K562 (cell line): ENCODE measurements around the gene EFNB3. TPM values are rescaled to one million over a fixed set of nuclear protein-coding genes. Genes with fewer than 3 reads are reported as not detected.

Experiments
- ARHGAP35 ChIP-seq: fragments of 450-650 bp; IDR thresholded peaks from 2 replicates; pipeline ENCODE4 v1.6.1; 2018; ENCODE audit not compliant: partially characterized antibody
- BCL6 ChIP-seq: fragments of 250-450 bp; sonication (Bioruptor Pico); IDR thresholded peaks from 2 replicates; pipeline ENCODE4 v1.4.0; 2020
- CBX3 ChIP-seq, 2 experiments: IDR thresholded peaks; 1 replicate in 1 of 2; 2 replicates in 1 of 2; pipeline ENCODE4 v1.6.1; 2012; ENCODE audit warnings: inconsistent platforms in 2 of 2, low read length in 2 of 2, borderline replicate concordance in 1 of 2, control low read depth in 1 of 2
- DIDO1 ChIP-seq: fragments of 450-650 bp; IDR thresholded peaks from 2 replicates; pipeline ENCODE4 v1.6.1; 2016; ENCODE audit warnings: low read depth, missing biosample characterization, missing genetic modification characterization
- E2F3 ChIP-seq: fragments of 250-450 bp; sonication (Bioruptor Pico); IDR thresholded peaks from 2 replicates; pipeline ENCODE4 v1.4.0; 2020; ENCODE audit warnings: mild to moderate bottlenecking
- GATA2 ChIP-seq: sonication (generic); formaldehyde crosslinking; IDR thresholded peaks from 2 replicates; pipeline ENCODE4 v1.4.0; 2020; ENCODE audit warnings: mild to moderate bottlenecking, missing genetic modification reagents
- HLTF ChIP-seq: fragments of 450-650 bp; IDR thresholded peaks from 2 replicates; pipeline ENCODE4 v1.6.1; 2016
- HNRNPK ChIP-seq: fragments of 200-400 bp; formaldehyde crosslinking; IDR thresholded peaks from one replicate; pipeline ENCODE4 v1.6.1; 2018; ENCODE audit warnings: mild to moderate bottlenecking, low read depth, low read length; ENCODE audit not compliant: poor library complexity, severe bottlenecking
- NELFE ChIP-seq: IDR thresholded peaks from 2 replicates; pipeline ENCODE4 v1.6.1; 2011; ENCODE audit warnings: mild to moderate bottlenecking; ENCODE audit not compliant: insufficient read depth, insufficient read length
- PHB ChIP-seq: fragments of 250-450 bp; sonication (Bioruptor Pico); IDR thresholded peaks from 2 replicates; pipeline ENCODE4 v1.5.0; 2021
- SAFB2 ChIP-seq: fragments of 200-400 bp; formaldehyde crosslinking; IDR thresholded peaks from 2 replicates; pipeline ENCODE4 v1.6.1; 2018; ENCODE audit warnings: borderline replicate concordance, low read length, low read depth, moderate library complexity; ENCODE audit not compliant: severe bottlenecking
- SETDB1 ChIP-seq: IDR thresholded peaks from one replicate; pipeline ENCODE4 v1.6.1; 2012; ENCODE audit warnings: low read length, control low read depth, inconsistent platforms
- TAF7 ChIP-seq: fragments of 450-650 bp; IDR thresholded peaks from 2 replicates; pipeline ENCODE4 v1.6.1; 2016; ENCODE audit warnings: missing genetic modification characterization, missing compliant biosample characterization
- ZNF217 ChIP-seq: sonication (generic); formaldehyde crosslinking; IDR thresholded peaks from 2 replicates; pipeline ENCODE4 v1.8.0; 2022; ENCODE audit warnings: mild to moderate bottlenecking, missing genetic modification reagents
- ZNF324 ChIP-seq: fragments of 250-450 bp; sonication (Bioruptor Pico); IDR thresholded peaks from 2 replicates; pipeline ENCODE4 v1.4.0; 2020; ENCODE audit warnings: mild to moderate bottlenecking
- ZNF445 ChIP-seq: fragments of 250-450 bp; sonication (Bioruptor Pico); IDR thresholded peaks from 2 replicates; pipeline ENCODE4 v1.4.0; 2020; ENCODE audit warnings: low read depth, mild to moderate bottlenecking, moderate library complexity
- ZNF551 ChIP-seq: fragments of 250-450 bp; sonication (Bioruptor Pico); IDR thresholded peaks from 2 replicates; pipeline ENCODE4 v1.5.0; 2021; ENCODE audit warnings: mild to moderate bottlenecking, moderate library complexity
- ZNF584 ChIP-seq: fragments of 200-800 bp; sonication (Bioruptor generic); IDR thresholded peaks from 2 replicates; pipeline ENCODE4 v1.6.1; 2016; ENCODE audit warnings: low read depth, mild to moderate bottlenecking, missing genetic modification characterization, missing compliant biosample characterization
- polyA plus RNA-seq, 8 experiments: library from polyadenylated mRNA; depleted of rRNA in 4 of 8; stranded (reverse) in 5 of 8; unstranded in 3 of 8; fragments of >200 nt; fragmentation: Nextera tagmentation in 2 of 8; fragmentation: Illumina TruSeq in 1 of 8; extraction: Ambion mirVana in 2 of 8; extraction: Trizol in 1 of 8; gene quantifications; 2 replicates each; pipeline versions ENCODE4 v1.2.1 to v1.2.3, GENCODE V29; 2011 to 2014; ENCODE audit warnings: inconsistent platforms in 1 of 8, missing spikeins in 1 of 8
- total RNA-seq, 7 experiments: library from RNA; depleted of rRNA in 6 of 7; stranded (reverse); fragments of >200 nt in 6 of 7; fragmentation: Illumina TruSeq in 2 of 7; extraction: Trizol in 2 of 7; gene quantifications; 2 replicates each; pipeline versions ENCODE4 v1.2.1 to v1.2.3, GENCODE V29; 2011 to 2021; ENCODE audit warnings: low replicate concordance in 1 of 7
- TF ChIP-seq, protein P1 (sequence below): fragments of 250-450 bp; sonication (Bioruptor Pico); IDR thresholded peaks from 2 replicates; pipeline ENCODE4 v1.8.0; 2022; ENCODE audit warnings: moderate library complexity, mild to moderate bottlenecking, inconsistent platforms
- TF ChIP-seq, protein P2 (sequence below), 2 experiments: IDR thresholded peaks; 2 replicates each; pipeline ENCODE4 v1.6.1; 2012; ENCODE audit warnings: improper control_type of control experiment in 2 of 2, low read depth in 2 of 2, low read length in 2 of 2, borderline replicate concordance in 1 of 2
- TF ChIP-seq, protein P3 (sequence below): fragments of 450-650 bp; IDR thresholded peaks from 2 replicates; pipeline ENCODE4 v1.6.1; 2016; ENCODE audit warnings: mild to moderate bottlenecking
- TF ChIP-seq, protein P4 (sequence below): fragments of 450-650 bp; formaldehyde crosslinking; IDR thresholded peaks from 2 replicates; pipeline ENCODE4 v1.4.0; 2022; ENCODE audit warnings: missing genetic modification characterization

EFNB3 gene
- total and polyA plus RNA-seq, 9 of the 15 experiments (the other 6 are each of a cell fraction or from before 2014, with no cell fraction given), result not detected

DNA sequence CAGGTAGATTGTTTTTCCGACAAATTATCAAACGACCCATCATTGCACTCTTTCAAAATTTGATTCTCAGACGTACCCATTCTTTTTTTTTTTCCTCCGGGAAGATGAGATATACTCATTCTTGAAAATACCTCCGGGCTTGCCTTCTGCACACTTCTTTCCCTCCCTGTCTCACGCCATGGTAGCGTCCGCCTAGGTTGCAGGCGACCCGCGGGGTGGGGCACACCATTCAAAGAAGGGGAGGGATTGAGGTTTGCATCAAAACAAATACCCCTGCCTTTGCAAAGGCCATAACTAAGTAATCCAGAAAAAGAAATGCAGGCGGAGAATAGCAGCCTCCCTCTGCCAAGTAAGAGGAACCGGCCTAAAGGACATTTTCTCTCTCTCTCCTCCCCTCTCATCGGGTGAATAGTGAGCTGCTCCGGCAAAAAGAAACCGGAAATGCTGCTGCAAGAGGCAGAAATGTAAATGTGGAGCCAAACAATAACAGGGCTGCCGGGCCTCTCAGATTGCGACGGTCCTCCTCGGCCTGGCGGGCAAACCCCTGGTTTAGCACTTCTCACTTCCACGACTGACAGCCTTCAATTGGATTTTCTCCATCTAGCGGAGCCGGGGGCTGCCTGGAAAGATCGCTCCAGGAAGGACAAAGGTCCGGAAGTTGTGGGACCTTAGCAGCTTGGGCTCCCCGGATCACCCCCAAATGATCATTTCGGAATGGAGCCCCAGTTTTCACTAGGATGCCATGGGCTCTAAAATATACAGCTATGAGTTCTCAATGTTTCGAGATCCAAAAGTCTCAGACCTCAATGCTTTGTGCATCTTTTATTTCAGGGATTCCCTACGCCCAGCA lies 18.6 kb upstream of the EFNB3 start (continued):
- TF ChIP-seq, protein P1, sequence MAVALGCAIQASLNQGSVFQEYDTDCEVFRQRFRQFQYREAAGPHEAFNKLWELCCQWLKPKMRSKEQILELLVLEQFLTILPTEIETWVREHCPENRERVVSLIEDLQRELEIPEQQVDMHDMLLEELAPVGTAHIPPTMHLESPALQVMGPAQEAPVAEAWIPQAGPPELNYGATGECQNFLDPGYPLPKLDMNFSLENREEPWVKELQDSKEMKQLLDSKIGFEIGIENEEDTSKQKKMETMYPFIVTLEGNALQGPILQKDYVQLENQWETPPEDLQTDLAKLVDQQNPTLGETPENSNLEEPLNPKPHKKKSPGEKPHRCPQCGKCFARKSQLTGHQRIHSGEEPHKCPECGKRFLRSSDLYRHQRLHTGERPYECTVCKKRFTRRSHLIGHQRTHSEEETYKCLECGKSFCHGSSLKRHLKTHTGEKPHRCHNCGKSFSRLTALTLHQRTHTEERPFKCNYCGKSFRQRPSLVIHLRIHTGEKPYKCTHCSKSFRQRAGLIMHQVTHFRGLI (CRISPR knock-in tag), result no peak
- TF ChIP-seq NELFE, result no peak
- TF ChIP-seq, protein P2, sequence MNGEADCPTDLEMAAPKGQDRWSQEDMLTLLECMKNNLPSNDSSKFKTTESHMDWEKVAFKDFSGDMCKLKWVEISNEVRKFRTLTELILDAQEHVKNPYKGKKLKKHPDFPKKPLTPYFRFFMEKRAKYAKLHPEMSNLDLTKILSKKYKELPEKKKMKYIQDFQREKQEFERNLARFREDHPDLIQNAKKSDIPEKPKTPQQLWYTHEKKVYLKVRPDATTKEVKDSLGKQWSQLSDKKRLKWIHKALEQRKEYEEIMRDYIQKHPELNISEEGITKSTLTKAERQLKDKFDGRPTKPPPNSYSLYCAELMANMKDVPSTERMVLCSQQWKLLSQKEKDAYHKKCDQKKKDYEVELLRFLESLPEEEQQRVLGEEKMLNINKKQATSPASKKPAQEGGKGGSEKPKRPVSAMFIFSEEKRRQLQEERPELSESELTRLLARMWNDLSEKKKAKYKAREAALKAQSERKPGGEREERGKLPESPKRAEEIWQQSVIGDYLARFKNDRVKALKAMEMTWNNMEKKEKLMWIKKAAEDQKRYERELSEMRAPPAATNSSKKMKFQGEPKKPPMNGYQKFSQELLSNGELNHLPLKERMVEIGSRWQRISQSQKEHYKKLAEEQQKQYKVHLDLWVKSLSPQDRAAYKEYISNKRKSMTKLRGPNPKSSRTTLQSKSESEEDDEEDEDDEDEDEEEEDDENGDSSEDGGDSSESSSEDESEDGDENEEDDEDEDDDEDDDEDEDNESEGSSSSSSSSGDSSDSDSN (IDR thresholded peaks at IDR 0.05; ENCODE audit: borderline replicate concordance in 1 of 2, low read depth in 2 of 2, low read length in 2 of 2), result no peak
- TF ChIP-seq TAF7 (tag), result peak; percentile 76
- TF ChIP-seq SAFB2, result no peak
- no peak for TF ChIP-seq ZNF551 (CRISPR knock-in tag)
- no peak for TF ChIP-seq CBX3 (IDR thresholded peaks at IDR 0.05; ENCODE audit: borderline replicate concordance in 1 of 2, low read length in 2 of 2)
- no peak for TF ChIP-seq GATA2 (CRISPR knock-in tag)
- TF ChIP-seq HLTF, result no peak
- no peak for TF ChIP-seq ZNF584 (CRISPR knock-in tag)
- TF ChIP-seq, protein P3, sequence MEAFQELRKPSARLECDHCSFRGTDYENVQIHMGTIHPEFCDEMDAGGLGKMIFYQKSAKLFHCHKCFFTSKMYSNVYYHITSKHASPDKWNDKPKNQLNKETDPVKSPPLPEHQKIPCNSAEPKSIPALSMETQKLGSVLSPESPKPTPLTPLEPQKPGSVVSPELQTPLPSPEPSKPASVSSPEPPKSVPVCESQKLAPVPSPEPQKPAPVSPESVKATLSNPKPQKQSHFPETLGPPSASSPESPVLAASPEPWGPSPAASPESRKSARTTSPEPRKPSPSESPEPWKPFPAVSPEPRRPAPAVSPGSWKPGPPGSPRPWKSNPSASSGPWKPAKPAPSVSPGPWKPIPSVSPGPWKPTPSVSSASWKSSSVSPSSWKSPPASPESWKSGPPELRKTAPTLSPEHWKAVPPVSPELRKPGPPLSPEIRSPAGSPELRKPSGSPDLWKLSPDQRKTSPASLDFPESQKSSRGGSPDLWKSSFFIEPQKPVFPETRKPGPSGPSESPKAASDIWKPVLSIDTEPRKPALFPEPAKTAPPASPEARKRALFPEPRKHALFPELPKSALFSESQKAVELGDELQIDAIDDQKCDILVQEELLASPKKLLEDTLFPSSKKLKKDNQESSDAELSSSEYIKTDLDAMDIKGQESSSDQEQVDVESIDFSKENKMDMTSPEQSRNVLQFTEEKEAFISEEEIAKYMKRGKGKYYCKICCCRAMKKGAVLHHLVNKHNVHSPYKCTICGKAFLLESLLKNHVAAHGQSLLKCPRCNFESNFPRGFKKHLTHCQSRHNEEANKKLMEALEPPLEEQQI, result no peak
- no peak for TF ChIP-seq PHB (CRISPR knock-in tag)
- TF ChIP-seq ARHGAP35, result no peak
- TF ChIP-seq SETDB1, result no peak
- no peak for TF ChIP-seq HNRNPK
- TF ChIP-seq ZNF324 (CRISPR knock-in tag), result no peak
- TF ChIP-seq DIDO1, result no peak
- TF ChIP-seq ZNF445 (CRISPR knock-in tag), result no peak
- no peak for TF ChIP-seq E2F3 (CRISPR knock-in tag)
- TF ChIP-seq BCL6 (CRISPR knock-in tag), result no peak
- TF ChIP-seq ZNF217, result no peak
- TF ChIP-seq, protein P4, sequence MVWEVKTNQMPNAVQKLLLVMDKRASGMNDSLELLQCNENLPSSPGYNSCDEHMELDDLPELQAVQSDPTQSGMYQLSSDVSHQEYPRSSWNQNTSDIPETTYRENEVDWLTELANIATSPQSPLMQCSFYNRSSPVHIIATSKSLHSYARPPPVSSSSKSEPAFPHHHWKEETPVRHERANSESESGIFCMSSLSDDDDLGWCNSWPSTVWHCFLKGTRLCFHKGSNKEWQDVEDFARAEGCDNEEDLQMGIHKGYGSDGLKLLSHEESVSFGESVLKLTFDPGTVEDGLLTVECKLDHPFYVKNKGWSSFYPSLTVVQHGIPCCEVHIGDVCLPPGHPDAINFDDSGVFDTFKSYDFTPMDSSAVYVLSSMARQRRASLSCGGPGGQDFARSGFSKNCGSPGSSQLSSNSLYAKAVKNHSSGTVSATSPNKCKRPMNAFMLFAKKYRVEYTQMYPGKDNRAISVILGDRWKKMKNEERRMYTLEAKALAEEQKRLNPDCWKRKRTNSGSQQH, result 0 out of 2 replicates have a peak, but pooled peaks have one; percentile 42
